HepG2 (cell line): ENCODE measurements around the gene RPP14. TPM values are rescaled to one million over a fixed set of nuclear protein-coding genes. Genes with fewer than 3 reads are reported as not detected.

Experiments
- AKNA ChIP-seq: sonication (generic); formaldehyde crosslinking; IDR thresholded peaks from 2 replicates; pipeline ENCODE4 v1.4.0; 2020; ENCODE audit warnings: missing genetic modification reagents, borderline replicate concordance
- BCL3 ChIP-seq: sonication (generic); formaldehyde crosslinking; IDR thresholded peaks from 2 replicates; pipeline ENCODE4 v1.5.1; 2020; ENCODE audit warnings: mild to moderate bottlenecking, missing genetic modification reagents, moderate library complexity
- ISX ChIP-seq: sonication (generic); formaldehyde crosslinking; conservative IDR thresholded peaks from 2 replicates; pipeline ENCODE4 v1.5.0; 2020; ENCODE audit warnings: missing genetic modification reagents
- LCORL ChIP-seq, 2 experiments: fragments of 450-650 bp in 1 of 2; sonication (generic) in 1 of 2; formaldehyde crosslinking in 1 of 2; IDR thresholded peaks; 2 replicates each; pipeline versions ENCODE4 v1.5.0 to v1.6.1; 2017 to 2020; ENCODE audit warnings: antibody characterized with exemption in 1 of 2, missing genetic modification reagents in 1 of 2
- MAZ ChIP-seq, 2 experiments: sonication (generic) in 1 of 2; formaldehyde crosslinking in 1 of 2; IDR thresholded peaks; 2 replicates each; pipeline versions ENCODE4 v1.5.0 to v1.6.1; 2012 to 2020; ENCODE audit warnings: low read depth in 2 of 2, mild to moderate bottlenecking in 2 of 2, borderline replicate concordance in 1 of 2, improper control_type of control experiment in 1 of 2, low read length in 1 of 2, missing genetic modification reagents in 1 of 2, moderate library complexity in 1 of 2
- MED1 ChIP-seq: sonication (generic); formaldehyde crosslinking; IDR thresholded peaks from 2 replicates; pipeline ENCODE4 v1.4.0; 2020; ENCODE audit warnings: missing genetic modification reagents
- NONO ChIP-seq, 2 experiments: fragments of 450-650 bp in 1 of 2; sonication (generic) in 1 of 2; formaldehyde crosslinking in 1 of 2; IDR thresholded peaks in 1 of 2; conservative IDR thresholded peaks in 1 of 2; 2 replicates each; pipeline versions ENCODE4 v1.6.1 to v1.8.0; 2017 to 2022; ENCODE audit warnings: mild to moderate bottlenecking in 1 of 2, missing genetic modification reagents in 1 of 2, moderate library complexity in 1 of 2
- PAF1 ChIP-seq: IDR thresholded peaks from 2 replicates; pipeline ENCODE4 v1.6.1; 2016; ENCODE audit warnings: missing genetic modification reagents, missing compliant biosample characterization
- PRPF4 ChIP-seq: fragments of 200-400 bp; formaldehyde crosslinking; IDR thresholded peaks from 2 replicates; pipeline ENCODE4 v1.6.1; 2016; ENCODE audit warnings: low read length, low read depth; ENCODE audit not compliant: poor library complexity, severe bottlenecking
- RXRA ChIP-seq: sonication (generic); formaldehyde crosslinking; IDR thresholded peaks from 2 replicates; pipeline ENCODE4 v1.5.1; 2020; ENCODE audit warnings: missing genetic modification reagents
- SP4 ChIP-seq: sonication (generic); formaldehyde crosslinking; IDR thresholded peaks from 2 replicates; pipeline ENCODE4 v1.8.1; 2023; ENCODE audit warnings: mild to moderate bottlenecking, missing genetic modification reagents
- ZNF225 ChIP-seq: sonication (generic); formaldehyde crosslinking; IDR thresholded peaks from 2 replicates; pipeline ENCODE4 v1.4.0; 2020; ENCODE audit warnings: mild to moderate bottlenecking, missing genetic modification reagents
- ZNF550 ChIP-seq: sonication (generic); formaldehyde crosslinking; IDR thresholded peaks from 2 replicates; pipeline ENCODE4 v1.4.0; 2020; ENCODE audit warnings: mild to moderate bottlenecking, missing genetic modification reagents, borderline replicate concordance
- ZNF598 ChIP-seq: sonication (generic); formaldehyde crosslinking; IDR thresholded peaks from 2 replicates; pipeline ENCODE4 v1.5.1; 2020; ENCODE audit warnings: mild to moderate bottlenecking, missing genetic modification reagents, borderline replicate concordance
- ZNF672 ChIP-seq: sonication (generic); formaldehyde crosslinking; IDR thresholded peaks from 2 replicates; pipeline ENCODE4 v1.8.1; 2022; ENCODE audit warnings: missing genetic modification reagents
- ZSCAN29 ChIP-seq: sonication (generic); formaldehyde crosslinking; conservative IDR thresholded peaks from 2 replicates; pipeline ENCODE4 v1.4.0; 2020; ENCODE audit warnings: mild to moderate bottlenecking, missing genetic modification reagents
- polyA plus RNA-seq, 8 experiments: library from polyadenylated mRNA; depleted of rRNA in 3 of 8; stranded (reverse) in 7 of 8; unstranded in 1 of 8; fragments of >200 nt; fragmentation: Illumina TruSeq in 4 of 8; extraction: Trizol in 4 of 8; gene quantifications; 2 replicates each; pipeline versions ENCODE4 v1.2.1 to v1.2.3, GENCODE V29; 2011 to 2016; ENCODE audit warnings: low read depth in 4 of 8, missing spikeins in 1 of 8, mixed read lengths in 1 of 8; ENCODE audit not compliant: insufficient read depth in 1 of 8
- total RNA-seq, 5 experiments: library from RNA; depleted of rRNA; stranded (reverse); fragments of >200 nt; fragmentation: Illumina TruSeq; extraction: Trizol; gene quantifications; 2 replicates each; pipeline ENCODE4 v1.2.3, GENCODE V29; 2016; ENCODE audit warnings: low read depth in 1 of 5
- TF ChIP-seq, protein P1 (sequence below): sonication (generic); formaldehyde crosslinking; IDR thresholded peaks from 2 replicates; pipeline ENCODE4 v1.4.0; 2020; ENCODE audit warnings: missing genetic modification reagents

RPP14 gene
- total and polyA plus RNA-seq, 2 of the 13 experiments (the other 11 are each of a cell fraction or from before 2014, with no cell fraction given), result 15.4 to 16.2 TPM

DNA sequence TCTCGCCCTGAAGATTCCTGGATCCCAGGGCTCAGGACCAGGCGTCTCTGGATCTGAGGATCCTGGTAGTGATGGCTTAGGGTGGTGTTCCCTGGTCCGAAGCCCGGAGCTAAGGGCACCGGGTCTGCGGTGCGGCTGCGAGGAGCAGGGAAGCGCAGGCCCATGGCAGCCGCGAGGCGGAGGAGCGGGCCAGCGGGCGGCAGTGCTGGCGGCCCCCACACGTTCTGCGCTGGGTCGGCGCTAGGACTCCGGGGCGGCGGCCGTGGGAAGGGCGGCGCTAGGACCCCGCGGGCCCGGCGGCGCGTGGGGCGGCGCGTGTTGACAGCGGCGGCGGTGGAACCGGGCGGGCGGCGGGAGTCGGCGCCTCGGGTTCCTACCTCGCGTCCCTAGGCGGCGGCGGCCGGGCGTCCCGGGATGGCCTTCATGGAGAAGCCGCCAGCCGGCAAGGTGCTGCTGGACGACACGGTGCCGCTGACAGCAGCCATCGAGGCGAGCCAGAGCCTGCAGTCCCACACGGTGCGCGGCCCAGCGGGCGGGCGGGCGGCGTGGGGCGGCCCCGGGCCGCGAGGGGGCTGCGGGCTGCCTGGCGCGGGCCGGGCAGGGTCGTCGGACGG, 26.6 kb downstream of the RPP14 start, which contains the start of gene PXK (continued):
- TF ChIP-seq AKNA (CRISPR knock-in tag) (no peak), ISX (CRISPR knock-in tag) (no peak), LCORL (IDR thresholded peaks at IDR 0.05) (no peak), LCORL (CRISPR knock-in tag; IDR thresholded peaks at IDR 0.05) (no peak), MAZ (IDR thresholded peaks at IDR 0.05; ENCODE audit: borderline replicate concordance, low read depth, low read length) (0 out of 2 replicates have a peak, but pooled peaks have one; percentile 37), MAZ (CRISPR knock-in tag; IDR thresholded peaks at IDR 0.05; ENCODE audit: low read depth) (peak; percentile 89), SP4 (peak; percentile 41; the same call in 1 of the 2 replicates), MED1 (CRISPR knock-in tag) (peak; percentile 50; the same call in 1 of the 2 replicates), PRPF4 (no peak), BCL3 (CRISPR knock-in tag) (peak; percentile 97), RXRA (CRISPR knock-in tag) (peak; percentile 12; the same call in 1 of the 2 replicates), ZNF672 (CRISPR knock-in tag) (no peak), ZNF225 (CRISPR knock-in tag) (no peak), NONO (IDR thresholded peaks at IDR 0.05) (no peak), NONO (CRISPR knock-in tag; conservative IDR thresholded peaks at IDR 0.05) (peak; percentile 78), ZNF598 (CRISPR knock-in tag) (no peak), ZNF550 (CRISPR knock-in tag) (no peak), PAF1 (CRISPR knock-in tag) (no peak), ZSCAN29 (CRISPR knock-in tag) (0 out of 2 replicates have a peak, but pooled peaks have one; percentile 60)
- TF ChIP-seq, protein P1, sequence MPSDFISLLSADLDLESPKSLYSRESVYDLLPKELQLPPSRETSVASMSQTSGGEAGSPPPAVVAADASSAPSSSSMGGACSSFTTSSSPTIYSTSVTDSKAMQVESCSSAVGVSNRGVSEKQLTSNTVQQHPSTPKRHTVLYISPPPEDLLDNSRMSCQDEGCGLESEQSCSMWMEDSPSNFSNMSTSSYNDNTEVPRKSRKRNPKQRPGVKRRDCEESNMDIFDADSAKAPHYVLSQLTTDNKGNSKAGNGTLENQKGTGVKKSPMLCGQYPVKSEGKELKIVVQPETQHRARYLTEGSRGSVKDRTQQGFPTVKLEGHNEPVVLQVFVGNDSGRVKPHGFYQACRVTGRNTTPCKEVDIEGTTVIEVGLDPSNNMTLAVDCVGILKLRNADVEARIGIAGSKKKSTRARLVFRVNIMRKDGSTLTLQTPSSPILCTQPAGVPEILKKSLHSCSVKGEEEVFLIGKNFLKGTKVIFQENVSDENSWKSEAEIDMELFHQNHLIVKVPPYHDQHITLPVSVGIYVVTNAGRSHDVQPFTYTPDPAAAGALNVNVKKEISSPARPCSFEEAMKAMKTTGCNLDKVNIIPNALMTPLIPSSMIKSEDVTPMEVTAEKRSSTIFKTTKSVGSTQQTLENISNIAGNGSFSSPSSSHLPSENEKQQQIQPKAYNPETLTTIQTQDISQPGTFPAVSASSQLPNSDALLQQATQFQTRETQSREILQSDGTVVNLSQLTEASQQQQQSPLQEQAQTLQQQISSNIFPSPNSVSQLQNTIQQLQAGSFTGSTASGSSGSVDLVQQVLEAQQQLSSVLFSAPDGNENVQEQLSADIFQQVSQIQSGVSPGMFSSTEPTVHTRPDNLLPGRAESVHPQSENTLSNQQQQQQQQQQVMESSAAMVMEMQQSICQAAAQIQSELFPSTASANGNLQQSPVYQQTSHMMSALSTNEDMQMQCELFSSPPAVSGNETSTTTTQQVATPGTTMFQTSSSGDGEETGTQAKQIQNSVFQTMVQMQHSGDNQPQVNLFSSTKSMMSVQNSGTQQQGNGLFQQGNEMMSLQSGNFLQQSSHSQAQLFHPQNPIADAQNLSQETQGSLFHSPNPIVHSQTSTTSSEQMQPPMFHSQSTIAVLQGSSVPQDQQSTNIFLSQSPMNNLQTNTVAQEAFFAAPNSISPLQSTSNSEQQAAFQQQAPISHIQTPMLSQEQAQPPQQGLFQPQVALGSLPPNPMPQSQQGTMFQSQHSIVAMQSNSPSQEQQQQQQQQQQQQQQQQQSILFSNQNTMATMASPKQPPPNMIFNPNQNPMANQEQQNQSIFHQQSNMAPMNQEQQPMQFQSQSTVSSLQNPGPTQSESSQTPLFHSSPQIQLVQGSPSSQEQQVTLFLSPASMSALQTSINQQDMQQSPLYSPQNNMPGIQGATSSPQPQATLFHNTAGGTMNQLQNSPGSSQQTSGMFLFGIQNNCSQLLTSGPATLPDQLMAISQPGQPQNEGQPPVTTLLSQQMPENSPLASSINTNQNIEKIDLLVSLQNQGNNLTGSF, result no peak
